Neural crest cell (in vitro differentiated cells): ENCODE data around the gene ATF1. TPM values are rescaled to one million over a fixed set of nuclear protein-coding genes. Genes with fewer than 3 reads are reported as not detected.

ENCODE experiments used
- DNase-seq: peaks from one replicate; pipeline ENCODE4 v3.0.0; 2021; ENCODE audit warnings: low read depth, mixed read lengths, low spot score
- H3K27ac Mint-ChIP-seq: one replicate; pipeline ENCODE4 v1.8.0; 2021; ENCODE audit warnings: mild to moderate bottlenecking, mixed read lengths; ENCODE audit not compliant: unreplicated experiment
- H3K27me3 Mint-ChIP-seq: 2 replicates; pipeline ENCODE4 v1.8.0; 2021; ENCODE audit warnings: low read depth, mild to moderate bottlenecking, mixed read lengths
- H3K36me3 Mint-ChIP-seq: 2 replicates; pipeline ENCODE4 v1.8.0; 2021; ENCODE audit warnings: low read depth, mild to moderate bottlenecking, mixed read lengths
- H3K4me1 Mint-ChIP-seq: 2 replicates; pipeline ENCODE4 v1.8.0; 2021; ENCODE audit warnings: mixed read lengths
- H3K4me3 Mint-ChIP-seq: one replicate; pipeline ENCODE4 v1.8.0; 2021; ENCODE audit warnings: mild to moderate bottlenecking, mixed read lengths
- H3K9me3 Mint-ChIP-seq: 2 replicates; pipeline ENCODE4 v1.8.0; 2021; ENCODE audit warnings: mixed read lengths
- total RNA-seq: library from RNA; stranded (reverse); gene quantifications from 2 replicates; pipeline ENCODE4 v1.2.1, GENCODE V29; 2021
- TF ChIP-seq, protein P1 (sequence below): fragments of 200-600 bp; sonication (generic); conservative IDR thresholded peaks from 2 replicates; pipeline ENCODE4 v1.5.0; 2021; ENCODE audit warnings: antibody characterized with exemption, mild to moderate bottlenecking

ATF1 gene
- total RNA-seq, 1 donor from 2014 or later = 31.7 TPM

DNA sequence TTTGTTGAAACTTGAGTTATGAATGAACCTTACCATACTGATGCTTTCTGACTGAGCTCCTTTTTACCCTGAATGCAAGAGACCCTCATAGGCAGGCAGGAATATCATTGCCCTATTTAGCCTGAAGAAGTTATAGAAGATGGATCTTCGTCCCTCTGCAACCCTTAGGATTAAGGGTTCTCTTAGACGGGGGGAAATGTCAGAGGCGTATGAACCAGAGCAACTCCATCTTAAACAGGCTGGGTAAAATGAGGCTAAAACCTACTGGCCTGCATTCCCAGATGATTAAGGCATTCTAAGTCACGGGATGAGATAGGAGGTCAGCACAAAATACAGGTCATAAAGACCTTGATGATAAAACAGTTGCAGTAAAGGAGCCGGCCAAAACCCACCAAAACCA, 7.5 kb downstream of the ATF1 start:
- Mint-ChIP-seq H3K4me3 (peak overlapping the region; percentile 7), H3K4me1 (peaks cover 5% of the 10 kb centered on the region), H3K36me3 (peaks cover 31% of the 10 kb centered on the region), H3K27me3 (no peaks in the 10 kb centered on the region), H3K27ac (no peak overlapping the region), H3K9me3 (peaks cover 2% of the 10 kb centered on the region)
- TF ChIP-seq, protein P1, sequence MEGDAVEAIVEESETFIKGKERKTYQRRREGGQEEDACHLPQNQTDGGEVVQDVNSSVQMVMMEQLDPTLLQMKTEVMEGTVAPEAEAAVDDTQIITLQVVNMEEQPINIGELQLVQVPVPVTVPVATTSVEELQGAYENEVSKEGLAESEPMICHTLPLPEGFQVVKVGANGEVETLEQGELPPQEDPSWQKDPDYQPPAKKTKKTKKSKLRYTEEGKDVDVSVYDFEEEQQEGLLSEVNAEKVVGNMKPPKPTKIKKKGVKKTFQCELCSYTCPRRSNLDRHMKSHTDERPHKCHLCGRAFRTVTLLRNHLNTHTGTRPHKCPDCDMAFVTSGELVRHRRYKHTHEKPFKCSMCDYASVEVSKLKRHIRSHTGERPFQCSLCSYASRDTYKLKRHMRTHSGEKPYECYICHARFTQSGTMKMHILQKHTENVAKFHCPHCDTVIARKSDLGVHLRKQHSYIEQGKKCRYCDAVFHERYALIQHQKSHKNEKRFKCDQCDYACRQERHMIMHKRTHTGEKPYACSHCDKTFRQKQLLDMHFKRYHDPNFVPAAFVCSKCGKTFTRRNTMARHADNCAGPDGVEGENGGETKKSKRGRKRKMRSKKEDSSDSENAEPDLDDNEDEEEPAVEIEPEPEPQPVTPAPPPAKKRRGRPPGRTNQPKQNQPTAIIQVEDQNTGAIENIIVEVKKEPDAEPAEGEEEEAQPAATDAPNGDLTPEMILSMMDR = no peak
- DNase-seq = no peak

DNA sequence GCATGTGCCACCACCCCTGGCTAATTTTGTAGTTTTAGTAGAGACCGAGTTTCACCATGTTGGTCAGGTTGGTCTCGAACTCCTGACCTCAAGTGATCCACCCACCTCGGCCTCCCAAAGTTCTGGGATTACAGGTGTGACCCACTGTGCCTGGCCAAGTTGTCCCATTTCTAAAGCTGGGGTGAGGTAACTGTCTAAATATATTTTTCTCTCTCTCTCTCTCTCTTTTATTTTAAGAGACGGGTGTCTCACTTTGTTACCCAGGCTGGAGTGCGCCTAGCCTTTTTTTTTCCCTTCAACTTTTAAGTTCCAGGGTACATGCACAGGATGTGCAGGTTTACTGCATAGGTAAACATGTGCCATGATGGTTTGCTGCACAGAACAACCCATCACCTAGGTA, 8.6 kb downstream of the ATF1 start:
- Mint-ChIP-seq H3K27me3 (no peaks in the 10 kb centered on the region), H3K4me3 (no peak overlapping the region), H3K4me1 (no peaks in the 10 kb centered on the region), H3K27ac (no peak overlapping the region), H3K36me3 (peaks cover 31% of the 10 kb centered on the region), H3K9me3 (peaks cover 2% of the 10 kb centered on the region)
- DNase-seq = no peak
- TF ChIP-seq, protein P1 = no peak

DNA sequence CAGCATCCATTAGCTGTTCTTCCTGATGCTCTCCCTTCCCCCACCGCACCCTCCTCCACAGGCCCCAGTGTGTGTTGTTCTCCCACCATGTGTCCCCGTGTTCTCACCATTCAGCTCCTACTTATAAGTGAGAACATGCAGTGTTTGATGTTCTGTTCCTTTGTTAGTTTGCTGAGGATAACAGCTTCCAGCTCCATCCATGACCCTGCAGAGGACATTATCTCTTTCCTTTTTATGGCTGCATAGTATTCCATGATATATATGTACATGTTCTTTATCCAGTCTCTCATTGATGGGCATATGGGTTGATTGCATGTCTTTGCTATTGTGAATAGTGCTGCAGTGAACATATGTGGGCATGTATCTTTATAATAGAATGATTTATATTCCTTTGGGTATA, 9.0 kb downstream of the ATF1 start:
- H3K9me3 Mint-ChIP-seq = peaks cover 2% of the 10 kb centered on the region
- no peak overlapping the region for H3K27ac Mint-ChIP-seq
- peaks cover 31% of the 10 kb centered on the region for H3K36me3 Mint-ChIP-seq
- no peak overlapping the region for H3K4me3 Mint-ChIP-seq
- no peaks in the 10 kb centered on the region for H3K4me1 Mint-ChIP-seq
- TF ChIP-seq, protein P1 = no peak
- DNase-seq = no peak
- no peaks in the 10 kb centered on the region for H3K27me3 Mint-ChIP-seq

DNA sequence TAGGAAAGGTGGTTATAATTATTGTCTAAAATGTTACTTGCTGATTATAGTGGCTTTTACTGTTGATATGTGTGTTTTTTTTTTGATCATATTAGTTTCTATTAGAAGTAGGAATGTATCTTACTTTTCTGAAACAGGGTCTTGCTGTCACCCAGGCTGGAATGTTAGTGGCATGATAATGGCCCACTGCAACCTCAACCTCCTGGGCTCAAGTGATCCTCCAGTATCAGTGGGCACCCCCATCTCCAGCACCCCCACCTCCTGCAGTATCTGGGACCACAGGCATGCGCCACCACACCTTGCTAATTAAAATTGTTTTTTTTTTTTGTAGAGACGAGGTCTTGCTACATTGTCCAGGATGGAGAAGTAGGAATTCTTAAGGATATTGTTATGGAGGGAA, 11.3 kb downstream of the ATF1 start:
- no peak for DNase-seq
- no peak overlapping the region for H3K27ac Mint-ChIP-seq
- H3K27me3 Mint-ChIP-seq = no peaks in the 10 kb centered on the region
- TF ChIP-seq, protein P1 = no peak
- peaks cover 28% of the 10 kb centered on the region for H3K36me3 Mint-ChIP-seq
- H3K9me3 Mint-ChIP-seq = peaks cover 3% of the 10 kb centered on the region
- no peak overlapping the region for H3K4me3 Mint-ChIP-seq
- H3K4me1 Mint-ChIP-seq = no peaks in the 10 kb centered on the region

DNA sequence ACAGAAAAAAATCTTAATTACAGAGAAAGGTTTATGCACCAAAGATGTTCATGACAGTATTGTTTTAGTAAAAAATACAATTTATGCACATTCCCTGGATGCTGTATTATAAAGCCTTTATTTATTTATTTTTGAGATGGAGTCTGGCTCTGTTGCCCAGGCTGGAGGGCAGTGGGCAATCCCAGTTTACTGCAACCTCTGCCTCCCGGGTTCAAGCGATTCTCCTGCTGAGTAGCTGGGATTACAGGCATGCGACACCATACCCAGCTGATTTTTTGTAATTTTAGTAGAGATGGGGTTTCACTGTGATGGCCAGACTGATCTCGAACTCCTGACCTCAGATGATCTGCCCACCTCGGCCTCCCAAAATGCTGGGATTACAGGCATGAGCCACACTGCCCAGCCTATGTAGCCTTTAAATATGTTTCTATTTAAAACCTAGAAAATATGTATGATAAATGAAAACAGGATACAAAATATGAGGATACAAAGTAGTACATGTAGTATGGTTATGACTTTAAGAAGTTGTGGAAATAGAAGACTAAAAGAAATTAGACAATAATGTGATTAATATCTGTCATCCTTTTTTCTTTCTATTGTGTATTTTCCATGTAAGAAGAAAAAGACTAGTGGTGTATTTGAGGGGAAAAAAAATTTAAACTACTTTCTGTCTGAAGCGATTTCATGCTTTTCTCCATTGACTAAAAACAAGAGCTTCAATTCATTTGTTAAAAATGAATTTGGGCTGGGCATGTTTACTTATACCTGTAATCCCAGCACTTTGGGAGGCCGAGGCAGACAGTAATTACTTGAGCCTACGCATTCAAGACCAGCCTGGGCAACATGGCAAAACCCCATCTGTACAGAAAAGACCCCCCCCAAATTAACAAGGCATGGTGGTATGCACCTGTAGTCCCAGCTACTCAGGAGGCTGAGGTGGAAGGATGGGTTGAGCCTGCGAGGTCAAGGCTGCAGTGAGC, 13.1 kb downstream of the ATF1 start:
- no peak for DNase-seq
- H3K4me1 Mint-ChIP-seq = no peaks in the 10 kb centered on the region
- peaks cover 17% of the 10 kb centered on the region for H3K36me3 Mint-ChIP-seq
- H3K4me3 Mint-ChIP-seq = no peak overlapping the region
- no peaks in the 10 kb centered on the region for H3K27me3 Mint-ChIP-seq
- TF ChIP-seq, protein P1 = no peak
- H3K9me3 Mint-ChIP-seq = peaks cover 3% of the 10 kb centered on the region
- H3K27ac Mint-ChIP-seq = no peak overlapping the region
